Activated CD4-positive, alpha-beta T cell treated with anti-CD3 and anti-CD28 coated beads, Interleukin-2, amount 50 U/mL, for 1 hour (primary cell): Measurements from ENCODE around the gene PDE4DIP.
"Not testable (repeated sequence)": the region's sequence is repeated elsewhere in the genome, so short reads cannot be mapped to it uniquely, and the experiment has no call there.

Source experiments
- DNase-seq: peaks from one replicate; pipeline ENCODE4 v3.0.0-alpha.2; 2020

PDE4DIP gene

DNA sequence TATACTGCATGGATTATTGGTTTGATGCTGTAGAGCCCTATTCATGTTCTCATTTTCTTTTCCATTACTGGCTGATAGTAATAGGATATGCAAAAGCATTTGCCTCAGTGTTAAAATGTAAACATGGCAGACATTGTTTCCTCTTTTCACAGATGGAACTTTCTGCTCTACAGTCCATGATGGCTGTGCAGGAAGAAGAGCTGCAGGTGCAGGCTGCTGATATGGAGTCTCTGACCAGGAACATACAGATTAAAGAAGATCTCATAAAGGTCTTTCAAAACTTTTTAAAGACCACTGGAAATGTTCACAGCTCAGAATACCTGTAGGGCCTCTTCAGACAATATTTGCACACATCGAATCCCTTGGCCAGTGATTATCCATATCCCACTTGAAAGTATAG, 133.6 kb downstream of the PDE4DIP start:
- not testable (repeated sequence) for DNase-seq

DNA sequence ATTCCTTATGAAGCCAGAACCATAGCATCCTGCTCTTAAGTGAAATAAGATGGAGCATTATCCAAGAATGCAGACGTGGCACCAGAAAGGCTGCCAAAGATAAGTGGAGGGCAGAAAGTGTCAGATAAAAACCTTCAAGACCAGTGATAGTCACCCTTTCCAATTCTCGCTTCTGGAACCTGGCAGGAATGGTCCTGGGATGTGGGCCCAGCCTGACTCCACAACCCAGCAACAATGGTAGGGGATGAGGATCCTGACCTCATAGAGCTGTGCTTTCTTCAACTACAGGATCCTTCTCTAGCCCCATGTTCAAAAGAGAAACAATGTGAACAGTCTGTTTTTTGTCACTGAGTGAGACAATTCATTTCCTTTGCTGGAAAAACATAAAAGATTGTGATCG, 145.2 kb downstream of the PDE4DIP start:
- not testable (repeated sequence) for DNase-seq

DNA sequence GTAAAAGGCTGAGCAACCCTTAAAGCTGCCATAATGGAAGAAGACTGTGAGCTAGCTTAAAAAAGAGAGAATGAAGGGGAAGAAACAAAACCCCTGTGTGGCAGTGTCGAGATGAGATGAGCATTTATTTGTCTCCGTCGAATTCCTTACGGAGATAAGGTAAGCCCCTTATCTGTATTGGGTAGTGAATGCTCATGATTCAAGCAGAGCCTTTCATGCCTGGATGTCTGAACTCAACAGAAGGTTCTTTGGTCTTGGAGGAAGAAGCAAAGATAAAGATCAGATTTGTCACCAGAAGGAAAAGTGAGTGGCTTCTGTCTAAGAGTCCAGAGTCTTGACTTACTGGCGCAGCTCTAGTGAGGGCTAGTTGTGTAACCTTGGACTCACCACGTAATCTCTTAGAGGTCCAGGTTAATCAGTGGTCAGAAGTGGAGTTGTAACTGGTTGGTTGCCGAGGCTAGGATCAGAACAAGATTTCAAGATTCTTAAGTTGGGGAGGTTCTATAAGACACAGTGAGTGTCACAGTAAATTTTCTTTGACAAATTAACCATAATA, 146.1 kb downstream of the PDE4DIP start:
- DNase-seq: not testable (repeated sequence)

DNA sequence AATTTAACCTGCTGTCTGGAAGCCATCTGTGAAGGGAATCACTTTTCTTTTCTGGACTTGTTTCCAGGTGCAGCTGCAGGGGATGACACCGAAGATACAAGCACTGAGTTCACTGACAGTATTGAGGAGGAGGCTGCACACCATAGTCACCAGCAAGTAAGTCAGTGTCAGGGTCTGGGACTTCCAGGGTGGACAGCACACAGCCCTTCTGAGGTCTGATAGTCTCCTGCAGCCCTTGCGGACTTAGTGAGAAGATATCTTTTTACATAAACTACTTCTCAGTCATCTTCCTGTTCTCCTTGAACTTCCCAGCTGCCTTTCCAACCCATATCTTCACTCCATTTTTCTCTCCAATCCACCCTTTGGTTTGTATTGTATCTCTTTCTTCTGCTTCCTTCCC, 147.6 kb downstream of the PDE4DIP start:
- not testable (repeated sequence) for DNase-seq

DNA sequence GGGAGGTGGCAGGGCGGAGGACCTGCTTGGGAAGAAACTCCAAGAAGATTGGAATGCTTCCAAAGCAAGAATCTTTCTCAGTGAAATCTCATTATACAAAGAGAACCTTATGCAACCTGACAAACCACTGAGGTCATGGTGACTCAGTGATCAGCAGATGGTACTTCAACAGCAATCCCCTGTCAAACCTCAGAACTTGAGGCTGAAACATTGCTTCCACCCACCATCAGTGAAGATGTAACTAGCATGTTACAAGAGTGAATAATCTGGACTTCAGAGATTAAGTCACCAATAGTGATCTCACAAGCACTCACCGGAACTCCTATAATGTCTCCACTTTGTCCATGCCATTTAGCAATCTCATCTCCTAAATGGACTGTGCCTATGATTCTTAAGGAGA, 148.1 kb downstream of the PDE4DIP start:
- DNase-seq: not testable (repeated sequence)

DNA sequence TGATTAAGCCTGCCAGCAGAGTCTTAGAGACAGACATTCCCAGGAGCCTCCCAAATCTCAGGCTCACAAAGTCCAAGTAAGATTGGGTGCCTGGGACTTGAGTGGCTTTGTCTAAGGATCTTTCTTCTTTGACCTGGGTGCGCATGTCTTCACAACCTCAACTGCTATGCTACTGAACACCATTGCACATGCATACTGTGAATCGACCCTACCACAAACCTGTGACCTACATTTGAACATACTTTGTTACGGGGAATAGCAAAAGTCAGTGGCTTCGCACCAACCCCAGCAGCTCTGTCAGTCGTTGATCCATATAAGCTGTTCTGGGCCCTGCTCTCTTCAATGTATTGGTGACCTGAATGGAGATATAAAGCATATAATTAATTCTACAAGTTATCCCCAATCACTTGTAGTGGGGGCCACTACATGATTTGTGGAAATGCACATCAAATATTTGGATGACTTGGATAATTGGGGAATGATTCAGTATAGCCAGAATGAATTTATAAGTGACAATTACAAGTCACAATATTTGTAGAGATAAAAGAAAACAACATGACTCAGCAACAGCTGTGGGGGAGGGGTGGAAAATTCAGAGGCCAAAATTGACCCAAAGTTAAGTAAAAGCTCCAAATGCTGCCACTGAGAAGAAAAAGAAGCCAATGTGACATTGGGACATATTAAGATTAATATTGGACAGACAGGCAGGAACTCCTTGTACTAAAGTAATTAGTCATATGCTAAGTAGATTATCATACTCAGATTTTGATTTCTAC, 152.4 kb downstream of the PDE4DIP start:
- DNase-seq: not testable (repeated sequence)

DNA sequence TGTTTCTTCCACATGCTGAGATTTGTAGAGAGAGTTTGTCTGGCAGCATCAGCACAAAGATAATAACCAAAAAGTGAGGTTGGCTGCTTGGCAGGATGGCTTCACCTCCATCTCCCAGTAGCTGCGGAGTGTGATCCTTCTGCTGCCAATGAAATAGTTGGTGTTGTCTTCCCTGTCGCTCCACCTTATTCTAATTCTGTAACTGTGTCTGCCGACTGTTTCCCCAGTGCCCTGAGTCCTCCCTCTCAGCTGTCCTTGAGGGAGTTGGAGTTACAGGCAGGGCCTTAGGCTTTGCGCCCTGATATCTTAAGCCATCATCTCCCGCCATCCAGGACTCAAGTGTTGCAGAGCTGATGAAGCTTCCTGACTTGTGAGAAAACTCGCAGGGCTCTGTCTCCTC, 153.2 kb downstream of the PDE4DIP start:
- not testable (repeated sequence) for DNase-seq

DNA sequence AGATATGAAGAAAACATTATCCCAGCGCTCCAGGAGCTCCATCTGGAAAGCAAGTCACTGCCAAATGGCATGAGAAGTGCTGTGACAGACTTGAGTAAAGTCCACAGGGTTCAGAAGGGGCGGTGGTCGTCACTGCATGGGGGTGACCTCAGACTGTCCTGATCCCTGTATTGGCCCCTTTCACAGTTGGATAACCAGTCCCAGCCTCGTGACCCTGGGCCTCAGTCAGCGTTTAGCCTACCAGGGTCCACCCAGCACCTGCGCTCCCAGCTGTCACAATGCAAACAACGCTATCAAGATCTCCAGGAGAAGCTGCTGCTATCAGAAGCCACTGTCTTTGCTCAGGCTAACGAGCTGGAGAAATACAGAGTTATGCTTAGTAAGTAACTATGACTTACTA, 158.4 kb downstream of the PDE4DIP start:
- not testable (repeated sequence) for DNase-seq

DNA sequence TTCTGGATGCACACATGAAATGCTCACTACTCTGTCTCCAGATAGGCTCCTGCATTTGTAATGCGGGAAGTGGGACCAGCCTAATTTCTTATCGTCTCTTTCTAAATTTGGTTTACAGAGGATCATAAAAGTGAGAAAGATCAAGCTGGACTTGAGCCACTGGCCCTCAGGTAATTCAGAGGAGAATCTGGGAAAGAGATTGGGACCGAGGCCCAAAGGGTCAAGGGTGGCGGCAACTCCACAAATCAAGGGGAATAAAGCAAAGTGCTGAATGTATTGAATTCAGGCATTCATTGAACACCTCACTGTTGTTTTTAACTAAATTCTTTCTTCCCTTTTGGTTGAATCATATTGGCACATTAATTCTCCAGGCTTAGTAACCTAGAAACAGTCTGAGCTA, 164.1 kb downstream of the PDE4DIP start:
- DNase-seq: not testable (repeated sequence)

DNA sequence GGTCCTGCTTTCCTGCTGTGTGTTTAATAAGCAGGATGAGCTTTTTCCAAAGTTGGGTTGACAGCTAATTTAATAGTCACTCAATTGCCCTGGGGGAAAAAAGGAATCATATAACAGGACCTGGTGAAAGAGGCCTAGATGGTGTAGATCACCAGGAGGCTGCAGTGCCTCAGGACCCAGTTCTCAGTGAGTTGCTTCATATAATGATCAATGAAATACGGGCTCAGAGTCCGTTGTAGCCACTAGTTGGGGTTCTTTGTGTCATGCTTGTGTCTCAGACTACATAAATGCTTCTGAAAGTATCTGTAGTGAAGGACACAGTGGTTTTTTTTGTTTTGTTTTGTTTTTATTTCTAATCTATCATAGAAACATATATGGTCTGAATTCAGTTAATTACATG, 164.5 kb downstream of the PDE4DIP start:
- DNase-seq: not testable (repeated sequence)

DNA sequence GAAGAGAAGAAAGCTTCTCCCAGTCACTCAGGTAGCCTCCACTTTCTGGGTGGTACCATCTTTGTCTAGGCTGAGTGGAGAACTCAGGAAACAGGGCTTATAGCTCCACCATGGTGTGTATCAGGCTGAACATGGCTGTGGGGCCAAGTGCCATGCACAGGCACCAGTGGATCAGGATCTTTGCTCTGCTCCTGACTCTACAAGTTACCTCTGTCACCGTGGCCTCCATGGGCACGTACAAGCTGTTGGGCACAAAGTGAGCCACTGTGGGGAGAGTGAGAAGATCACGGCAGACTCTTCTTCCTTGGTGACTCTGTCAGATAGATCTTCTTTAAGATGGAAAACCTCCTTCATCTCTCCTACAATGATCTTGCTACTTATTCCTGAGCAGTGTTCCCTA, 165.5 kb downstream of the PDE4DIP start:
- DNase-seq: not testable (repeated sequence)

DNA sequence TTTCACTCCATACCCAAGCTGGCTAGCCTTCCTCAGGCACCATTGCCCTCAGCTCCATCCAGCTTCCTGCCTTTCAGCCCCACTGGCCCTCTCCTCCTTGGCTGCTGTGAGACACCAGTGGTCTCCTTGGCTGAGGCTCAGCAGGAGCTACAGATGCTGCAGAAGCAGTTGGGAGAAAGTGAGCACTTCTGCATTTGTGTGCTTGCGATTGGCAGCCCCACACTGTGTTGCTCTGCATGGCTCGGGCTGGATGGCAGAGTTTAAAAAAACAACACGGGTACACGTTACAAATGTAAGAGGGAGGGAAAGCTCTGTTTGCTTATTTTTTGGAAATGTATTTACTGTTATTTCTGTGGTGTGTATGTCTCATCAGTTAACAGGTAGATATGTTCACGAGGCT, 168.4 kb downstream of the PDE4DIP start:
- DNase-seq: not testable (repeated sequence)

DNA sequence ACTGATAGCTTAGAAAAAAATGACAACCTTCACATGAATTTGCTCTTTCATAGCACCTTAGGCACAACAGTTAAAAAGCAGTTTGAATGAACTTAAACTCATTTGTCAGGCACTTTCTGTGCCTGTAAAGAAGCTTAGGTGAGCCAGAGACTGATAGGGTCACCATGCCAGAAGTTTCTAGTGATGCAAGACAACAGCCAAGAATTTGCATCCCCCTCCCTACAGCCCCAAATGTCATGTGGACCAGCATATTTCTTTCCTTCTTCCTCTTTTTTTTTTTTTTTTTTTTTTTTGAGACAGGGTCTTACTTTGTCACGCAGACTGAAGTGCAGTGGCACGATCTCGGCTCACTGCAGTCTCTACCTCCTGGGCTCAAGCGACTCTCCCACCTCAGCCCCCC, 169.3 kb downstream of the PDE4DIP start:
- not testable (repeated sequence) for DNase-seq

DNA sequence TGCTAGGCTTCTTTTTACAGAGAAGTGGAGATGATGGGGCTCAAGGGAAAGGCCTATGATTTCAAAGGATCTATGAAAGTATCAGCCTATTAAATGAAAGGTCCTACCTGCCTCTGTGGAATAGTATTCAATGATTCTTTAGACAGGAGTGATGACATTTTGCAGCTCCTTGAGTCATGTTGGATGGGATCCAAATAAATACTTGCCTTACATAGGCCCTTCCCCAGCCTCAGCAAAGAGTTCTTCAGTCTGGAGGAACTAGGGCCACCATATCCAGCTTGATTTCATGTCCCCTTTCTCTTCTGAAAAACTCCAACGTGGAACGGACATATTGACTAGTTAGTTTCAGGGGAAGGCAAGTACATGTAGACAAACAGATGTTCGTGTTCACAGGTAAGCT, 171.3 kb downstream of the PDE4DIP start:
- not testable (repeated sequence) for DNase-seq

DNA sequence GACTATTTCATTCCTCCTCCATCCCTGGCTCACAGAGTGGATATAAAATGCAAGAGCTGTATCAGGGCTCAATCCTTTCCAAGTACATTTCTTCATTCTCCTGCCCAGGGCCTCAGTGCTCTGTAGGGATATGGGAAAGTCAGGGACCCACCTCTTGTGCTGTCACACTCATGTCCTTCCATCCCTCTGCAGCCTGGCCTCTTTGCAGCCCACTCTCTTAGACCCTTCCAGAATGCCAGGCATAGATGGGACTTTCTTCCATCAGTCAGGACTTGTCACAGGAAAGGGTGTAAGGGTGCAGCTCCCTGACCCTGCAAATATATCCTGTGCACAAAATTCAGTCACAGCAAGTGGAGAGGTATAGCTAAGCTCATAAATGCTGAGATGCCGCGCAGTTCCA, 172.4 kb downstream of the PDE4DIP start:
- not testable (repeated sequence) for DNase-seq

DNA sequence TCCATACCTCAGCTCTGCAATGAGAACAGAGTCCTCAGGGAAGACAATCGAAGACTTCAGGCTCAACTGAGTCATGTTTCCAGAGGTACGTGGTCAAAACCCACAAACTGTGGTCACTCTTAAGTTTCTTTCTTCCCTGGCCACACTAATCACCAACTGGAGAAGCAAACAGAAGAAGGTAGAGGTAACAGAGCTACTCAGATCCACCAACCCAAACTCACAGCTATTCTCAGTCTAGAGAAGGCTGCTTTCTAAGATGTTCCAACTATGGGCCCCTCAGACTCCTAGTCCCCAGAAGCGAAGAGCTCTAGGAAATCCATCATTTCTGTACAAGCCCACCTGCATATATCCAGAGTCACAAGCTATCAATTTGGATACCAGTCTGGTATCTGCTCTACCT, 174.3 kb downstream of the PDE4DIP start:
- not testable (repeated sequence) for DNase-seq

DNA sequence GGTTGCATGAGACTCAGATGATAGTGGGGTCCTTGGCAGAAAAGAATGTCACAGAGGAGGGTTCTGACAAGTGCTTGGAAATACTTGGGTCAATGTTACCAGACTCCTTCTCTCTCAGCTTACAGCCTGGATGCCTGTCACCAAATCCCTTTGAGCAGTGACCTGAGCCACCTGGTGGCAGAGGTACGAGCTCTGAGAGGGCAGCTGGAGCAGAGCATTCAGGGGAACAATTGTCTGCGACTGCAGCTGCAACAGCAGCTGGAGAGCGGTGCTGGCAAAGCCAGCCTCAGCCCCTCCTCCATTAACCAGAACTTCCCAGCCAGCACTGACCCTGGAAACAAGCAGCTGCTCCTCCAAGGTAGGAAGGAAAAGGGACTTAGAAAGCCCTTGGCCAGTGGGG, 180.1 kb downstream of the PDE4DIP start:
- not testable (repeated sequence) for DNase-seq

DNA sequence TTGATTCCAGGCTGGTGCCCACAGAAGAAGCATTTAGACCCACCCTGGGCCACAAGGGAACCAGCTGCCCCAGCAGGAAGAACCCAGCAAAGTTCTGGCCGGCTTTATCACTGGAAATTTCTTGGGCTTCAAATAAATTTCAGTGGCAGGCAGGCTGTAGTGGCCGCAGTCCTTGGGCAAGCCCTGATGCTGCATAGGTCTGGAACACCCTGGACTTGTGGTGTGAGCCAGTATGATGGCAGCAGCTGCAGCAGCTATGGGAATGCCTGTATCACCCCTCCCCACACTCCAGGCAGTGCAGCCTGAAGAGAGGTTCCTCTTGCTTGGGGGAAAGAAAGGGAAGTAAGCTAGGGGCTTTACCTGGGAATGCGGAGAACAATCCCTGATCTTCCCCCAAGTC, 189.7 kb downstream of the PDE4DIP start:
- DNase-seq: not testable (repeated sequence)

DNA sequence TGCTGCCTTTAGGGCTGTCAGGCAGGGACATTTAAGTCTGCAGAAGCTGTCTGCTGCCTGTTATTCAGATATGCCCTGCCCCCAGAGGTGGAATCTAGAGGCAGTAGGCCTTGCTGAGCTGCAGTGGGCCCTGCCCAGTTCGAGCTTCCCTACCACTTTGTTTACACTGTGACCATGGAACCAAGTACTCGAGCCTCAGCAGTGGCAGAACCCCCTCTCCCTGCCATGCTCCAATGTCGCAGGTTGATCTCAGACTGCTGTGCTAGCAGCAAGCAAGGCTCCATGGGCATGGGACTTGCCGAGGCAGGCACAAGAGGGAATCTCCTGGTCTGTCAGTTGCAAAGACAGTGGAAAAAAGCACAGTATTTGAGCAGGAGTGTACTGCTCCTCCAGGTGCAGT, 198.8 kb downstream of the PDE4DIP start:
- DNase-seq: not testable (repeated sequence)

DNA sequence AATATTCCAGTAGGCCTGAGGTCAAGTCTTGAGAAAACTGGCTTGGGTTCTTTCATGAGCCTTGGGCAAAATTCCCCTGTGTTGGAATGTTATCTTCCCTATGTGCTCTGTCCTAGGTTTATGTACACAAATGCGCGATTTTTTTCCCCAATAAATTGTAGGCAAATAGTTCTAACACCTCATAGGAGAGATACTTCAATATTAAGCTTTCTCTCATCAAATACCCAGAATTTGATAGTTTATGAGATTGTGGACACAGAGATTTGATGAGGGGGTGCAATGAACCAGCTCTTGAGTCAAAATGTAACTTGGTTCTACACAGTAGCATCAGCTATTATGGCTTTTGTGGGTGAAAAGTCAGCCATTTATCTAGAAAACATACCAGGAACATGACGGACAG, 220.4 kb downstream of the PDE4DIP start:
- not testable (repeated sequence) for DNase-seq

DNA sequence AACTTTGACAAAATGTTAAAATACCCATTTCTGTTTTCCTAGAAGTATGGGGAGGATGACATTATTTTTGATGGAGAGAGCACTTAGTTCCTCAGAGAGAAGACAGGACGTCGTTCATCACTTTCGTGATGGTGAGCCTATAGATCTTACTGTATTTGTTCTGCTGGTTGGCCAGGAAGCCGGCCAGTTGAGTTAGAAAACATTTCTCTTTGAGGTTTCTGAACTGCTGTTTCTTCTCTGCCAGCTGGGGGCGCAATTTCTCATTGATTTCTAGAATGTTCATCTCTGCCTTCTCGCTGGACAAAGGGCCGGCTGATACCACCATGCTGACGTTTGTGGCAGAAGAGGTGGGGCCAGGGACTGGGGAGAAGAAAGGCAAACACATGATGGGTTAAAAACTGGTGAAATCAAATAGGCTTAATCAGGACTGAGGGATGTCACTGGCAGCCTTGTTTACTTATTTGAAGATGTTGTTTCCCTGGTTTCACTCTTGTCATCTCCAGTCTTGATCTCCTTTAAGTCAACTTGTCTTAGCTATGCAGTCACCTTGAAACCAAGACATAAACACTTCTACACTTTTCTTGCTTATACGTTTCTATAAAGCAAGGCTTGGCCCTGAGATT, 231.4 kb downstream of the PDE4DIP start:
- not testable (repeated sequence) for DNase-seq
